ENCODE results near the gene CROCC. TPM values are rescaled to one million over a fixed set of nuclear protein-coding genes. Genes with fewer than 3 reads are reported as not detected.
"Not testable (repeated sequence)": the region's sequence is repeated elsewhere in the genome, so short reads cannot be mapped to it uniquely, and the experiment has no call there.

The CROCC gene
- total RNA-seq, 1 donor from 2014 or later, result 38.5 TPM

- DNase-seq (ENCODE audit: low spot score), result not testable (repeated sequence)
Observed at GRCh38 chr1:16939386-16940180, 17.9 kb downstream of the CROCC start.

GRCh38 chr1:16944038-16944437, 22.3 kb downstream of the CROCC start:
- DNase-seq (ENCODE audit: low spot score), result no peak

GRCh38 chr1:16945512-16945911, 23.8 kb downstream of the CROCC start:
- not testable (repeated sequence) for DNase-seq (ENCODE audit: low spot score)

- DNase-seq (ENCODE audit: low spot score), result not testable (repeated sequence)
Observed at GRCh38 chr1:16946185-16946584, 24.5 kb downstream of the CROCC start.

GRCh38 chr1:16946646-16947045, 24.9 kb downstream of the CROCC start:
- DNase-seq (ENCODE audit: low spot score), result no peak

- peak; percentile 79 for DNase-seq (ENCODE audit: low spot score)
Observed at GRCh38 chr1:16948282-16948891, 26.7 kb downstream of the CROCC start.

- DNase-seq (ENCODE audit: low spot score), result not testable (repeated sequence)
Observed at GRCh38 chr1:16949026-16949425, 27.3 kb downstream of the CROCC start.

GRCh38 chr1:16952376-16952775, 30.6 kb downstream of the CROCC start:
- not testable (repeated sequence) for DNase-seq (ENCODE audit: low spot score)

- no peak for DNase-seq (ENCODE audit: low spot score)
Observed at GRCh38 chr1:16954579-16954978, 32.8 kb downstream of the CROCC start.

- no peak for DNase-seq (ENCODE audit: low spot score)
Observed at GRCh38 chr1:16955186-16955585, 33.5 kb downstream of the CROCC start.

GRCh38 chr1:16956775-16957174, 35.0 kb downstream of the CROCC start:
- DNase-seq (ENCODE audit: low spot score), result no peak

- DNase-seq (ENCODE audit: low spot score), result no peak
Observed at GRCh38 chr1:16957731-16958130, 36.0 kb downstream of the CROCC start.

GRCh38 chr1:16958475-16958874, 36.7 kb downstream of the CROCC start:
- DNase-seq (ENCODE audit: low spot score), result no peak

GRCh38 chr1:16960560-16961296, 39.0 kb downstream of the CROCC start:
- DNase-seq (ENCODE audit: low spot score), result peak; percentile 85

- DNase-seq (ENCODE audit: low spot score), result no peak
Observed at GRCh38 chr1:16961297-16962133, 39.8 kb downstream of the CROCC start.

GRCh38 chr1:16964169-16964568, 42.4 kb downstream of the CROCC start:
- DNase-seq (ENCODE audit: low spot score), result not testable (repeated sequence)

- no peak for DNase-seq (ENCODE audit: low spot score)
Observed at GRCh38 chr1:16965486-16966067, 43.8 kb downstream of the CROCC start.

GRCh38 chr1:16966282-16966681, 44.6 kb downstream of the CROCC start:
- DNase-seq (ENCODE audit: low spot score), result no peak

GRCh38 chr1:16967095-16967575, 45.4 kb downstream of the CROCC start:
- no peak for DNase-seq (ENCODE audit: low spot score)

GRCh38 chr1:16967962-16968361, 46.2 kb downstream of the CROCC start:
- DNase-seq (ENCODE audit: low spot score), result no peak

GRCh38 chr1:16968372-16968771, 46.6 kb downstream of the CROCC start:
- no peak for DNase-seq (ENCODE audit: low spot score)
